H1 (cell line): Measurements from ENCODE around the gene NOD2. TPM values are rescaled to one million over a fixed set of nuclear protein-coding genes. Genes with fewer than 3 reads are reported as not detected.

Source experiments
- microRNA-seq, 2 experiments: library from miRNA; unstranded; fragments of <30 nt; microRNA quantifications; one replicate each; pipeline versions ENCODE4 to v1.2.0, GENCODE V29; 2016 to 2020; ENCODE audit warnings: borderline microRNAs expressed in 2 of 2, borderline number of aligned reads in 2 of 2, borderline replicate concordance in 1 of 2
- polyA plus RNA-seq, 7 experiments: library from polyadenylated mRNA; depleted of rRNA in 3 of 7; stranded (reverse) in 5 of 7; unstranded in 2 of 7; fragments of >200 nt in 5 of 7; fragments of 200-250 nt in 2 of 7; gene quantifications; 1 replicate in 5 of 7; 2 replicates in 1 of 7; 4 replicates in 1 of 7; pipeline versions ENCODE4 v1.2.1 to v1.2.3, GENCODE V29; 2011 to 2013; ENCODE audit warnings: missing spikeins in 2 of 7, mixed read lengths in 2 of 7
- small RNA-seq: library from polyadenylated mRNA; stranded (forward); fragments of <200 nt; extraction: miRNeasy Mini kit (QIAGEN cat#:217004); gene quantifications from one replicate; pipeline ENCODE3, GENCODE V24; 2013; ENCODE audit not compliant: insufficient read depth
- total RNA-seq: library from RNA; stranded (reverse); fragmentation: NEBNext Ultra II Directional; extraction: Animal tissue kit (Norgen Biotek cat#: 25700); gene quantifications from 2 replicates; pipeline ENCODE4 v1.2.1, GENCODE V29; 2021

NOD2 gene
- total and polyA plus RNA-seq, 2 of the 8 experiments (the other 6 are each of a cell fraction or from before 2014, with no cell fraction given), result 0.37 to 0.42 TPM

Small RNA genes lying within 50 kb of the gene (microRNA-seq; reads per million reads assigned to microRNA genes)
- 0.46 to 1.2 reads per million in 2 experiments for gene MIR3181

Small RNA genes lying within 50 kb of the gene (small RNA-seq; reads per million reads assigned to genes)
- 0.69 reads per million for gene MIR3181

Other genes with a start within 250 kb of the NOD2 start
- 3.1 and 4.5 TPM in 2 replicates for gene NKD1, start 145.2 kb upstream of the NOD2 start, total RNA-seq
- 0.64 and 0.70 TPM in 2 replicates for gene NKD1, start 145.2 kb upstream of the NOD2 start, polyA plus RNA-seq (2011; rRNA removed)
- not detected in 2 replicates for gene SNX20, start 12.3 kb upstream of the NOD2 start, total RNA-seq
- gene SNX20, start 12.3 kb upstream of the NOD2 start, polyA plus RNA-seq (2011; rRNA removed), result not detected in 2 replicates
- gene CYLD, start 48.5 kb downstream of the NOD2 start, total RNA-seq, result 18.7 and 18.8 TPM in 2 replicates
- gene CYLD, start 48.5 kb downstream of the NOD2 start, polyA plus RNA-seq (2011; rRNA removed), result 2.9 and 3.7 TPM in 2 replicates